DMS53 (cell line): Measurements from ENCODE around the gene ATG2A.

Experiments used
- DNase-seq: peaks from one replicate; lab custom pipeline; 2025; lab: John Stamatoyannopoulos, UW

ATG2A gene

GRCh38 chr11:64902102-64902900 lies 14.7 kb downstream of the ATG2A start:
- DNase-seq: no peak

DNA sequence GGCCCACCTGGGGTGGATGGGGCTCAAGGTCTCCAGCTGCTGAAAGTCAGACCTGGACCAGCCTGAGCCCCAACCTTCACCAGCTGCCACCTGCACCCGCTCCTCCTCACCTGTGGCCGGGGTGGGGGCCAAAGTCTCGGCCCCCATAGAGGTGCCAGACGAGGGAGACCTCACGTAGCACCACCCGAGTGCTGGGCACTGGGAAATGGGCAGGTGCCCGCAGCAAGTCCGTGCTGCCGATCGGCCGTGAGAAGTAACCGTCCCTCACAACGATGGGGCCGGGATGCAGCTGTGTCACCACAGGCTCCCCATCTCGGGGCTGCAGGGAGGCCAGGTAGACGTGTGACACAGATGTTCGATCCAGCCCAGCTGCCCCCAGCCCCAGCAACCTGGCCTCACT lies 16.2 kb downstream of the ATG2A start:
- no peak for DNase-seq

DNA sequence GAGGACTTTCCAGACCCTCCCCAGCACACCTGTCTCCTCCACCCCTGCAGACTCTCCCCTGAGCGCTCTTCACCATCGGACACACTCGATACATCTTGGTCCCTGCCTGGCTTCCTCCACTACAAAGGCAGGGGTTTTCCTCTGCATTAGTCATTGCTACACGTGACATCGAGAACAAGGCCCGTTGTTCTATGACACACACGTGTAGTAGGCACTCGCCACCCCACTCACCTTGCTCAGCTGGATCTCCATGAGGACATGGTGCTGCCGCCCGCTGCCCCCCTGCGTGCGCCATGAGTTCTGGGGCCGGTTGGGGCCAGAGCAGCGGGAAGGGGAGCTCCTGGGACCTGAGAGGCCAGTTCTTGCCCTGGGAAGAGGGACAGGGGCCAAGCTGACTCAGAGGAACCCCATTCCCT lies 16.7 kb downstream of the ATG2A start:
- peak; percentile 95 for DNase-seq

- DNase-seq: no peak
Observed at GRCh38 chr11:64898541-64898940, 18.5 kb downstream of the ATG2A start.

GRCh38 chr11:64898076-64898445 lies 18.9 kb downstream of the ATG2A start:
- no peak for DNase-seq

- DNase-seq: no peak
Observed at GRCh38 chr11:64897381-64898075, 19.5 kb downstream of the ATG2A start.

DNA sequence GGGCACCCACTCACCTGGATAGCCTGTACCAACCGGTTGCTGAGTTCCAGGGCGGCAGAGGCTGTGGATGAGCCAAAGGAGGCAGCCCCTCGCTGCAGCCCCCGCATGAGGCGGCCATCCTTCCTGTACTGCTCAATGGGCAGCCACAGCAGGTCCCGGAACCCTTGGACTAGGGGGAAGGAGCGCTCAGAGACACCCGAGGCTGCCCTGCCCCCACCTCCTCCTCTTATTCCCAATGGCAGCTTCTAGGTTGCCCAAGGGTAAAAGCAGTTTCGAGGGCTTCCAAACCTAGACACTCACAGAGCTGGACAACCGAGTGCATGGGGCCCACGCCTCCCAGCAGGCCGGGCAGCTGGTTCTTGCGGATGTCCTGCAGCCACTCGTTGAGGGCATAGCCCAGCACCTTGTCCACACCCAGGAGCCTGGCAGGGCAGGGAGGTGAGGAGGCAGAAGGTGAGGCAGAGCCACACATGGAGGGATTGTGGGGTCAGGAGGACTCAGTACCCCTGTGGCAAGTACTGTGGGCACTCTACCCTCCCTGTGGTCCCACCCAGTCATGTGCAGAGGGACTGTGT lies 20.5 kb downstream of the ATG2A start:
- DNase-seq: no peak

DNA sequence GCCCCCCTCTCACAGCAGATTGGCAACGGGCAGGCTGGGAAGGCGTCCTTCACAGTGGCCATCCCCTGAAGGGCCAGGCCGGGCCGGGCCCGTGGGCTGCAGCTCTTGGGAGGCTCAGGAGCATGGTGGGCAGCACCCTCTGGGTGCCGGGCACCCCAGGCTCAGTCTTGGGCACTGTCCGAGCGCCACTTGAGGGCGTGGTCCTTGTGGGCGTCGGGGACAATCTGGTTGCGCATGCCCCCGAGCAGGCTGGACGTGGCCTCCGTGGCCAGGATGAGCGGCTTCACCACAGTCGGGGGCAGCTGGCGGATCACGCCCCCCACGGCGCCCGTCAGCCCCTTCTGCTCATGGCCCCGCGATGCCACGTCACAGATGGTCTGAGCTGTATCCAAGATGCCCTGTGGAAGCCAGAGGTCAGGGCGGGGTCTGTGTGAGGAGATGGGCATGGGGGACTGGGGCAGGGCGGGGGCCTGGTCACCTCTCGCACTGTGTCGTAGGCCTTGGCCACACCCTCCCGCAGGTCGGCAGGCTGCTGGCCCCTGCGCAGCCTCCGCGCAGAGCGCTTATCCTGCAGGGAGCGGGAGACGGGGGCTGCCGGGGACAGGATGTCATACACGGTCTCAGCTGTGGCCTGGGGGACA lies 22.1 kb downstream of the ATG2A start:
- no peak for DNase-seq

DNA sequence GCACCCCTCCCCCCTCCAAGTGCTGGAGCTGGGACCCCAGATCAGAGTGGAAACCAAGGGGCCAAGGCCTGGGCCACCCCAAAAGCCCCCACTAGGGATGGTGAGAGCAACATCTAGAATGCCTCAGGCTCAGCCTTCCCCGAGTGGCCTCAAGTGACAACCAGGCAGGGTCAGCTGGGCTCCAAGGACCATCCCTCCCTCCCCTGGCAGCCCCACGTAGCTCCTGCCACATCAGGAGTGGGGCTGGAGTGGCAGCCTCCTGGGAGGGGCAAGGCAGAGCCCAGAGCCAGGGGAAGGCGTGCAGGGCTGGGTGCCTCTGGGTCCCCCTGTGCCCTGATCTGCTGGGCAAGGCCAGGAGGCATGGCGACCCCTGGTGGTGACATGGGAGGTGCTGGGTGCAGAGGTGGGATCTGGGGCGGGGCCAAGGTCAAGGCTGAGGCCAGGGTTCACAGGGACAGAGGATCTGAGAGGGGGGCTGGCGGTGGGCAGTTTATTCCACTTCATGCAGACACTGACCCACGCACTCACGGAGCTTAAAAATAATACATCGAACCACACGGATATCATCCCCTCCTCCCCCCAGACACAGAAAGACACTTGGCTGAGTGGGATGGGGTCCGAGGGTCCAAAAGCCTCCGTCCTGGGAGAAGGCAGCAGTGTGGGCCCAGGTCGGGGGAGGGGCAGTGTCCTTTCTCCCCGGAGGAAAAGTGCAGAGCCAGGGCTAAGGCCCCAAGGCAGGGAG lies 22.8 kb downstream of the ATG2A start:
- DNase-seq: peak; percentile 90

DNA sequence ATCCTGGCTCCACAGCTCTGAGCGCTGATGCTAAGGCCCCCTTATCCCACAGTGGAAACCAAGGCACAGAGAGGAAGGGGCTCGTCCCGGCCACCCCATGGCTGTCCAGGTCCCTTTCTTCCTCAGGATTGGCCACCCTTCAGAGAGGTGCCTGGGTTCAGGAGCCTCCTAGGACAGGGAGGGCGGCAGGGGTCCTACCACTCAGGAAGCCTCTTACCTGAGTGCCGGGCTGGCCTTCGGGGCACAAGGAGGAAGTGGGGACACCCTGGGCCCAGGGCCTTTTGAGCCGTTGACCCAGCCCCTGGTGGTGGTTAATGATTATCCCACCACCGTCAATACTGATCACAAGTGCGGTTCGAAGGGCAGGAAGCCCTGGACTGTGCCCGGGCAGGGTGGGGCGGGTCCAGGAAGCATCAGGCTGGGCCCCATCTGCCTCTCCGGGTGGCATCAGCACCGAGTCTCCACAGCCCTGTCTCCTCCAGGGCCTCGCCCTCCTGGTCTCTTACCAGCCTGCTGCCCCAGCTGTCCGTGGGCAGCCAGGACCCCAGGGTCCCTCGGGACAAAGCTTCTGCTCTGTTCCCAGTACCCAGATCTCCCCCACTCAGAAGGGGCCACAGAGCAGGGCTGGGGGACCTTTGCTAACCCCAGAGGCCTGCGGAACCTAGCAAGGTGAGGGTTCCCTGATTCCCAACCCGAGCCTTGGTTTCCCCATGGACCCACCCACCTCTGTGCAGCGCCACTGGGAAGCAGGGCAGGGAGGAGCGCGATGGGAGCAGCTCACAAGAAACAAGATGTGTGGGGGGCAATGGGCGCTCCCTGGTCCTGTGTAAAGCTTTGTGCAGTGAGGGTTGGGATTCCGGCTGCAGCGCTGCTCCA lies 23.6 kb downstream of the ATG2A start:
- DNase-seq: peak; percentile 92

DNA sequence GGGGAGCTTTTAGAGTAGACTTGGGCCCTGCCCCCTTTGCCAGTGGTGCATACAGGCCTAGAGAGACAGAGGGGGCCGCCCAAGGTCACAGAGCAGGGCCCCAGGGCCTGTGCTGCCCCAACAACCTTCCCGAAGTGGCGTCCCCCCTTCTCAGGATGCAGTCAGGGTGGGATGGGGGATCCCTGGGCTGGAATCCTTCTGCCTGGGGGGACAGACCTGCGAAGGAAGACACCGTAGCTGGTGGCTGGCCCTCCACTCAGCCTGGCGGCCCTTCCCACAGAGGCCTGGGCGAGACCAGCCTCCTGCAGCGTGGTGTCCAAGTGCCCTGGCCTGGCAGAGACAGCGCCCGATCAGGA lies 24.2 kb downstream of the ATG2A start:
- peak; percentile 52 for DNase-seq

DNA sequence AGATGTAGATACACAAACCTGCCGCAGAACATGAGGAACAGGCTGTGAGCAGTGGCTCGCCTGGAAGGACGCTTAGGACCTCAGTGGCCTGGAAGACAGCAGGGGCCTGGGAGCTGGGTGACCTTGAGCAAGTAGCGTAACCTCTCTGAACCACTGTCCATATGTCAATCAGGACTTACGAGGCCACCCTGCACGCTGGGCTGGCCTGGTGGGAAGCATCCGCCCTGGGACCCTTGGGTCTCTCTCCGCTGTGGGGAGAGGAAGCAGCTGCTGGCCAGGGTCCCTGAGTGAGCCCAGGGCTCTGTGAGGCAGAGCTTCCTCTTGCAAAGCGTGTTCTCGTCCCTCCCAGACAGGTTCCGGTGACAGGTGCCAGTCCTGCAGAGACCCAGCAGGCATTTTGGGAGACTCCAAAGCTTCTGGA lies 24.6 kb downstream of the ATG2A start:
- peak; percentile 37 for DNase-seq

- no peak for DNase-seq
Observed at GRCh38 chr11:64891880-64892279, 25.1 kb downstream of the ATG2A start.

GRCh38 chr11:64891215-64891848 lies 25.7 kb downstream of the ATG2A start:
- no peak for DNase-seq

- no peak for DNase-seq
Observed at GRCh38 chr11:64890522-64890939, 26.5 kb downstream of the ATG2A start.

DNA sequence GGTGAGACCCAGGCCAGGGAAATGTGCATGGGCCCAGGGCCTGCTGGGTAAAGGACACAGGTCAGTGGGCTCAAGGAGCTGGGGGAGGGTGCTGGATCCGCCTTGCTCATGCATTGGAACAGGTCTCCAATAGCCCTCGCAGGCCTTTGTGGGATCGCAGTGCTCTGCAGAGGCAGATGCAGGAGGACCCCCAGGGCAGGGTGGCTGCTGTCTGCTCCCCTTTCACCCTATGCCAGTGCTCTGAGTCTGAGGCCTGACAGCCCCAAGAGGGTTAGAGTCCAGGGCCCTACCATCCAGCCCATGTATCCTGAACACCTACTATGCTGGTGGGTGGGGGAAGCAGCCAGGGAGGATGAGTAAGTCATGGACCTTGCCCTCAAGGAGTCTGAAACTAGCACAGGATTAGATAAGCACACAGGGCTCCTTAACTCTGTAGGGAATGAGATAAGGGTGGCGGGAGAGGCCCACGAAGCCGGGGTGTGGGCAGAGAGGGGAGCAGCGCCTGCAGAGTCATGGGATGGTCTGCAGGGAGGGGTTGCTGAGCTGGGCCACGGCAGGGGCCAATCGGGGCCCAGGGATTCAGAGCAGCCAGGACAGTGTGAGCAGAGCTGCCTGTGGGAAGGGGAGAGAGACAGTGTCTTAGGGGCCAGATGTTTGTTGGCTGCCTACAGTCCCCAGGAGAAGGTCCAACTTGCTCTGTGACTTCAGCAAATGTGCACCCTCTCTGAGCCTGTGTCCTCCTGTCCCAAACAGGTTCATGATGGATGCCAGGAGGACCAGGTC lies 28.1 kb downstream of the ATG2A start:
- peak; percentile 45 for DNase-seq

GRCh38 chr11:64888406-64888728 lies 28.6 kb downstream of the ATG2A start:
- DNase-seq: no peak

GRCh38 chr11:64887757-64888405 lies 29.1 kb downstream of the ATG2A start:
- peak; percentile 89 for DNase-seq

GRCh38 chr11:64887234-64887756 lies 29.7 kb downstream of the ATG2A start:
- peak; percentile 52 for DNase-seq
